AML-193 (cell line): ENCODE results near the gene DNAJC25.
"Not testable (repeated sequence)": the region's sequence is repeated elsewhere in the genome, so short reads cannot be mapped to it uniquely, and the experiment has no call there.

Experiments
- DNase-seq, 2 experiments: peaks; one replicate each; lab custom pipeline; 2025; lab: John Stamatoyannopoulos, UW

Gene DNAJC25

GRCh38 chr9:111631214-111631971, at the start of gene DNAJC25:
Gene DNAJC25 (plus strand): TSS chr9:111631334. CDS start chr9:111631408, 74 bp downstream.
- peak; percentile 94 to 97 for DNase-seq

GRCh38 chr9:111582888-111583287, 48.2 kb upstream of the DNAJC25 start:
- DNase-seq, result no peak

- DNase-seq, result no peak
Observed at GRCh38 chr9:111586378-111586777, 44.8 kb upstream of the DNAJC25 start.

- no peak for DNase-seq
Observed at GRCh38 chr9:111588846-111589245, 42.3 kb upstream of the DNAJC25 start.

- DNase-seq, result peak; percentile 35 to 57
Observed at GRCh38 chr9:111597852-111598732, 33.0 kb upstream of the DNAJC25 start.

GRCh38 chr9:111598733-111599091, 32.4 kb upstream of the DNAJC25 start:
- DNase-seq, result no peak

GRCh38 chr9:111599092-111599954, 31.8 kb upstream of the DNAJC25 start, which contains the start of gene PTGR1:
Gene PTGR1 (minus strand): TSS chr9:111599647. CDS start chr9:111597422, 2,225 bp downstream.
- peak in 1 of 2 experiments; percentile 12 for DNase-seq

- no peak for DNase-seq
Observed at GRCh38 chr9:111599955-111600343, 31.2 kb upstream of the DNAJC25 start.

GRCh38 chr9:111601237-111602018, 29.7 kb upstream of the DNAJC25 start:
- DNase-seq, result no peak

- DNase-seq, result no peak
Observed at GRCh38 chr9:111603041-111603440, 28.1 kb upstream of the DNAJC25 start.

- DNase-seq, result no peak
Observed at GRCh38 chr9:111604054-111604615, 27.0 kb upstream of the DNAJC25 start.

- no peak for DNase-seq
Observed at GRCh38 chr9:111605041-111605559, 26.0 kb upstream of the DNAJC25 start.

- DNase-seq, result no peak
Observed at GRCh38 chr9:111610149-111610548, 21.0 kb upstream of the DNAJC25 start.

- no peak for DNase-seq
Observed at GRCh38 chr9:111610845-111611244, 20.3 kb upstream of the DNAJC25 start.

- DNase-seq, result no peak
Observed at GRCh38 chr9:111613436-111614040, 17.6 kb upstream of the DNAJC25 start.

GRCh38 chr9:111615928-111616327, 15.2 kb upstream of the DNAJC25 start:
- no peak for DNase-seq

GRCh38 chr9:111617349-111617748, 13.8 kb upstream of the DNAJC25 start:
- DNase-seq, result not testable (repeated sequence)

- DNase-seq, result peak; percentile 22 to 30
Observed at GRCh38 chr9:111621895-111622480, 9.1 kb upstream of the DNAJC25 start.

GRCh38 chr9:111622626-111623025, 8.5 kb upstream of the DNAJC25 start:
- DNase-seq, result peak; percentile 36 to 46
